ENCODE measurements around the gene OSM.

The OSM gene

DNA sequence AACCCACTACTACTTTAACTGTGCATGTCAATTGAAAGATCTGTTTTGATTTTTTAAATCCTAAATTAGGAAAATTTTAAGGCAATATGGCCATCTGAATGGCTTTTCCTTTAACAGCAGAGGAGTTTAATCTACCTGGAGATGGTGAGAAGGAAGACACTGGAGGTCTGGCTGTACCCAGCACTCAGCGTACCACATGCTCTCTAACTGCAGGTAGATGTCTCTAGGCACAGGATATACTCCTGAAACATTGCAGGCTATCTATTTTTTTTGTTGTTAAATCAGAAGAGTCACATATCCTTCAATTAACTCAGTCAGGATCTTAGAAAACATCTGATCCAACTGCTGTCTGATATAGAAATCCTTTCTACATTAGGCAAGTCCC, 40.0 kb upstream of the OSM start:
- no CpG with 5 or more reads among the region's 1 CpG for WGBS (ENCODE audit: extremely low coverage, insufficient coverage, low lambda C conversion rate)
- peaks cover 3% of the 10 kb centered on the region for H3K4me1 ChIP-seq (ENCODE audit: control insufficient read depth, low read depth, low read length)
- H2BK15ac ChIP-seq (replicated peaks; ENCODE audit: low read depth), result no peak overlapping the region
- no peak overlapping the region for H3K4ac ChIP-seq (ENCODE audit: low read depth, low read length)
- no peaks in the 10 kb centered on the region for H3K36me3 ChIP-seq (ENCODE audit: control insufficient read depth, insufficient read depth, low read length)
- H3K9ac ChIP-seq (ENCODE audit: low read length), result no peak overlapping the region
- no peak overlapping the region for H3K56ac ChIP-seq (ENCODE audit: low read length)
- no peak overlapping the region for H3K23ac ChIP-seq (ENCODE audit: low read length)
- DNase-seq, result no peak
- H3K4me2 ChIP-seq (ENCODE audit: low read length), result no peak overlapping the region
- H4K5ac ChIP-seq (ENCODE audit: low read length), result no peak overlapping the region
- H2BK5ac ChIP-seq (ENCODE audit: low read length), result no peak overlapping the region
- no peaks in the 10 kb centered on the region for H3K79me2 ChIP-seq (ENCODE audit: control insufficient read depth, insufficient read depth, low read length)
- H4K8ac ChIP-seq (ENCODE audit: low read depth, low read length), result no peak overlapping the region
- H3K18ac ChIP-seq (ENCODE audit: low read length), result no peak overlapping the region
- H3K79me1 ChIP-seq (ENCODE audit: low read length), result no peaks in the 10 kb centered on the region
- H3K27ac ChIP-seq (ENCODE audit: low read depth, low read length), result no peak overlapping the region
- H3K4me3 ChIP-seq (ENCODE audit: low read length), result no peak overlapping the region
- H2BK120ac ChIP-seq (ENCODE audit: low read depth, low read length), result no peak overlapping the region
- H3K27me3 ChIP-seq (ENCODE audit: insufficient read depth, low read length, poor library complexity), result no peaks in the 10 kb centered on the region
- H2AK5ac ChIP-seq (ENCODE audit: low read length), result no peak overlapping the region

DNA sequence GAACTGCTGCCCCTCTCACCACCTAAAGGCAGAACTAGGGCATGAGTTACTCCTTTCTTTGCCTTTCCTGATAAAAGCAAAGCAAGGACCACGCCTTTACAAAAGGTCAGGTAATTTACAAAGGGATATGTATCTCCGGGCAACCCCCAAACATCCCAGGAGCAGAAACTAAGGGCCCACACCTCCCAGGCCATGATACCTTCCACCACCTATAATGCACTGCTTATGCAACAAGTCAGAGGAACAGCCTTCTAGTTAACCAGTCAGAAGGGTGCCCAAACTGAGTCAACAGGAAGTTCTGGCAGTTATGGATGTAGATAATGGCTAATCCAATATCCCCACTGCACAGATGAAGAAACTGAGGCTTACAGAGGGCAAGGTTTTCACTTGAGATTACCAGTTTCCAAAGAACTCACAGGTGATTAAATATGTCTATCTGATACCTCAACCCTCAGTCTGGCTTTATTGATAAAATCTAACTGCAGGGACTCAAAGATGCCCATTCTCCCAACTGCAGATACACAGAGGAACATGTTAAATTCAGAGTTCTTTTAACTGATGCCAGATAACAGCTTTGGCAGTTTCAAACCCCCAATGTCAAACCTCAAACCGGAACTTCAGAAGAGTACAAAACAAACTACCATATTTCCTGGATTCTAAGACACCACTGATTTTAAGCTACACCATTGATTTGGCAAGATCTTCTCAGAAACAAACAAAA, 39.4 kb upstream of the OSM start:
- Histone ChIP-seq H3K27me3 (ENCODE audit: insufficient read depth, low read length, poor library complexity) (no peaks in the 10 kb centered on the region), H3K36me3 (ENCODE audit: control insufficient read depth, insufficient read depth, low read length) (no peaks in the 10 kb centered on the region), H3K27ac (ENCODE audit: low read depth, low read length) (no peak overlapping the region), H3K56ac (ENCODE audit: low read length) (no peak overlapping the region), H4K5ac (ENCODE audit: low read length) (no peak overlapping the region), H3K4me3 (ENCODE audit: low read length) (no peak overlapping the region), H3K4ac (ENCODE audit: low read depth, low read length) (no peak overlapping the region), H3K4me1 (ENCODE audit: control insufficient read depth, low read depth, low read length) (peaks cover 2% of the 10 kb centered on the region), H3K23ac (ENCODE audit: low read length) (no peak overlapping the region), H2AK5ac (ENCODE audit: low read length) (no peak overlapping the region), H3K18ac (ENCODE audit: low read length) (no peak overlapping the region), H4K8ac (ENCODE audit: low read depth, low read length) (no peak overlapping the region), H3K4me2 (ENCODE audit: low read length) (no peak overlapping the region), H3K79me2 (ENCODE audit: control insufficient read depth, insufficient read depth, low read length) (no peaks in the 10 kb centered on the region), H2BK120ac (ENCODE audit: low read depth, low read length) (no peak overlapping the region), H3K9ac (ENCODE audit: low read length) (no peak overlapping the region), H2BK15ac (replicated peaks; ENCODE audit: low read depth) (no peak overlapping the region), H3K79me1 (ENCODE audit: low read length) (no peaks in the 10 kb centered on the region), H2BK5ac (ENCODE audit: low read length) (no peak overlapping the region)
- no CpG with 5 or more reads among the region's 3 CpGs for WGBS (ENCODE audit: extremely low coverage, insufficient coverage, low lambda C conversion rate)
- no peak for DNase-seq

DNA sequence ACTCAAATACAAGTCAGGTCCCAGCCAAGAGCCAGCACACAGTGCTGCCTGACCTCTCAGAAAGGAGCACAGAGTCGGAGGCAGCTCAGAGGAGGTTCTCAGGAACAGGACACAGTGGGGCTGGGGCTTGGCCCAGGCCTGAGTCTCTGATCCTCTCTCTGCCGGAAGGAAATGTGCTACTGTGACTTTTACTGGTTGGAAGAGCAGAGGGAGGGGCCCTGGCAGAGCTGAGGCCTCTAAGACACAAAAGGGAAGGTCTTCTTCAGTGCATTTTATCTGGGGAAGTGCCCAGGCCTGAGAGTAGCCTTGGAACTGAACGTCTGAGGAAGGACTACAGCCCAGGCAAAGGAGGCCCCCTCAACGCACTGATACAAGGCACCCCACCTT, 38.9 kb upstream of the OSM start:
- Histone ChIP-seq H3K56ac (ENCODE audit: low read length) (no peak overlapping the region), H3K4me1 (ENCODE audit: control insufficient read depth, low read depth, low read length) (no peaks in the 10 kb centered on the region), H3K79me1 (ENCODE audit: low read length) (no peaks in the 10 kb centered on the region), H3K27me3 (ENCODE audit: insufficient read depth, low read length, poor library complexity) (no peaks in the 10 kb centered on the region), H3K79me2 (ENCODE audit: control insufficient read depth, insufficient read depth, low read length) (no peaks in the 10 kb centered on the region), H2AK5ac (ENCODE audit: low read length) (no peak overlapping the region), H3K4me2 (ENCODE audit: low read length) (no peak overlapping the region), H3K27ac (ENCODE audit: low read depth, low read length) (no peak overlapping the region), H3K36me3 (ENCODE audit: control insufficient read depth, insufficient read depth, low read length) (no peaks in the 10 kb centered on the region), H2BK120ac (ENCODE audit: low read depth, low read length) (no peak overlapping the region), H3K4ac (ENCODE audit: low read depth, low read length) (no peak overlapping the region), H2BK15ac (replicated peaks; ENCODE audit: low read depth) (no peak overlapping the region), H4K5ac (ENCODE audit: low read length) (no peak overlapping the region), H3K23ac (ENCODE audit: low read length) (no peak overlapping the region), H2BK5ac (ENCODE audit: low read length) (no peak overlapping the region), H3K9ac (ENCODE audit: low read length) (no peak overlapping the region), H3K4me3 (ENCODE audit: low read length) (no peak overlapping the region), H3K18ac (ENCODE audit: low read length) (no peak overlapping the region), H4K8ac (ENCODE audit: low read depth, low read length) (no peak overlapping the region)
- no peak for DNase-seq
- no CpG with 5 or more reads among the region's 4 CpGs for WGBS (ENCODE audit: extremely low coverage, insufficient coverage, low lambda C conversion rate)

DNA sequence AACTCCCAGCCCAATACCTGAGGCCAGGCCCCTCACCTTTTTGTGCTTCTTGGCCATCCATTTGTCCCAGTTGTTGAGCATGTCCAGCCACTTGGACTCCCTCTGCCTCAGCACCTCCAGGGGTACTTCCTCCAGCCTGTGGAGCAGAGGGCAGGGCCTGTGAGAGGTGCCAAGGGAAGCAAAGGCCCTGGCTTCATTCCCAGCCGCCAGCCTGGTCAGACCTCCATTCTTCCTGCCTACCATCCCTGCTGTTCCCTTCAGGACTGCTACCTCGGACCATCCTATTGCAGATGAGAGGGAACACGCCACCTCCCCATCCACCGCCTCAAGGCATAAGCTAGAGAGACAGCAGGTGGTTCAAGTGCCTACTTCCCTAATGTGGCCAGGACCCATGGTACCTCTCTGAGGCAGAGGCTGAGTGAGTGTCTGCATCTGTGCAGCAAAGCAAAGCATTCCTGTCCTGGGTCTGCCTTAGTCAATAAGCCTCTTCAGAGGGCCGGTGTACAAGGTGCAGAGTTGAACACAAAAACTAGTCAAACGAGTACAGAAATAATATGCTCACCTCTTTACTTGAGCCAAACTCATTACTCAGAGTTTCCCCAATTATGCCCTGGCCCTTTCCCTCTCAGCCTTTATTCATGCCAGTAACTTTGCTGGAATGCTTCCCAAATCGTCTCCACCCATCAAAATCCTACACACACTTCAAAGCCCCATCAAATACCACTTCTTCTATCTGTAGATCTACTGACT, 38.0 kb upstream of the OSM start:
- Histone ChIP-seq H3K56ac (ENCODE audit: low read length) (no peak overlapping the region), H3K36me3 (ENCODE audit: control insufficient read depth, insufficient read depth, low read length) (no peaks in the 10 kb centered on the region), H3K4me3 (ENCODE audit: low read length) (no peak overlapping the region), H3K4me1 (ENCODE audit: control insufficient read depth, low read depth, low read length) (no peaks in the 10 kb centered on the region), H2BK120ac (ENCODE audit: low read depth, low read length) (no peak overlapping the region), H3K23ac (ENCODE audit: low read length) (no peak overlapping the region), H3K4ac (ENCODE audit: low read depth, low read length) (no peak overlapping the region), H3K9ac (ENCODE audit: low read length) (no peak overlapping the region), H4K5ac (ENCODE audit: low read length) (no peak overlapping the region), H4K8ac (ENCODE audit: low read depth, low read length) (no peak overlapping the region), H3K79me1 (ENCODE audit: low read length) (no peaks in the 10 kb centered on the region), H3K27ac (ENCODE audit: low read depth, low read length) (no peak overlapping the region), H3K18ac (ENCODE audit: low read length) (no peak overlapping the region), H3K79me2 (ENCODE audit: control insufficient read depth, insufficient read depth, low read length) (no peaks in the 10 kb centered on the region), H3K4me2 (ENCODE audit: low read length) (no peak overlapping the region), H2BK5ac (ENCODE audit: low read length) (no peak overlapping the region), H2BK15ac (replicated peaks; ENCODE audit: low read depth) (no peak overlapping the region), H3K27me3 (ENCODE audit: insufficient read depth, low read length, poor library complexity) (no peaks in the 10 kb centered on the region), H2AK5ac (ENCODE audit: low read length) (no peak overlapping the region)
- no peak for DNase-seq
- no CpG with 5 or more reads among the region's 7 CpGs for WGBS (ENCODE audit: extremely low coverage, insufficient coverage, low lambda C conversion rate)

DNA sequence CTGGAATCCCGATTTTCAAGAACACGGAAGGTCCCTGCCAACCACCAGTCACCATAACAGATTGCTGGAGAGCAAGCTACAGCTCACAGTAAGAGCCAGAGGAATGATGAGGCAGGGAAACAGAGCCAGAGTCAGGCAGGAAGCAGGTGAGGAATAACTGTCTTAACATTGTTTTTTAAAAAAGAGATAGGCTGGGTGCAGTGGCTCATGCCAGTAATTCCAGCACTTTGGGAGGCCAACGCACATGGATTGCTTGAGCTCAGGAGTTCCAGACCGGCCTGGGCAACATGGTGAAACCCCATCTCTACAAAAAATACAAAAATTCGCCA, 36.1 kb upstream of the OSM start:
- Histone ChIP-seq H4K5ac (ENCODE audit: low read length) (no peak overlapping the region), H2AK5ac (ENCODE audit: low read length) (no peak overlapping the region), H3K9ac (ENCODE audit: low read length) (no peak overlapping the region), H3K36me3 (ENCODE audit: control insufficient read depth, insufficient read depth, low read length) (no peaks in the 10 kb centered on the region), H3K79me1 (ENCODE audit: low read length) (no peaks in the 10 kb centered on the region), H3K4me2 (ENCODE audit: low read length) (no peak overlapping the region), H2BK15ac (replicated peaks; ENCODE audit: low read depth) (no peak overlapping the region), H3K18ac (ENCODE audit: low read length) (no peak overlapping the region), H3K23ac (ENCODE audit: low read length) (no peak overlapping the region), H4K8ac (ENCODE audit: low read depth, low read length) (no peak overlapping the region), H3K4me3 (ENCODE audit: low read length) (no peak overlapping the region), H3K27me3 (ENCODE audit: insufficient read depth, low read length, poor library complexity) (no peaks in the 10 kb centered on the region), H3K79me2 (ENCODE audit: control insufficient read depth, insufficient read depth, low read length) (no peaks in the 10 kb centered on the region), H3K4me1 (ENCODE audit: control insufficient read depth, low read depth, low read length) (no peaks in the 10 kb centered on the region), H3K56ac (ENCODE audit: low read length) (no peak overlapping the region), H2BK5ac (ENCODE audit: low read length) (no peak overlapping the region), H3K4ac (ENCODE audit: low read depth, low read length) (no peak overlapping the region), H3K27ac (ENCODE audit: low read depth, low read length) (no peak overlapping the region), H2BK120ac (ENCODE audit: low read depth, low read length) (no peak overlapping the region)
- no CpG with 5 or more reads among the region's 5 CpGs for WGBS (ENCODE audit: extremely low coverage, insufficient coverage, low lambda C conversion rate)
- no peak for DNase-seq

Measured in mesendoderm (in vitro differentiated cells).